Measurements from ENCODE around the gene MTNR1B.

MTNR1B gene

GRCh38 chr11:92969634-92970347 is at the start of gene MTNR1B:
Gene MTNR1B, plus strand, starts transcription at chr11:92969651. Its CDS starts 75 bp downstream, at chr11:92969726.
- in situ Hi-C loops (cut with MboI; ENCODE audit: low pct_unique_long_range_greater_than_20kb, low sequenced_read_pairs, unreplicated experiment) = loop anchor here (25.0 kb wide), 1 partner anchor 93 kb away; no protein-coding TSS in a partner anchor
- no peak for DNase-seq (ENCODE audit: low spot score)
- TF ChIP-seq CTCF (IDR thresholded peaks at IDR 0.05; ENCODE audit: extremely low read depth, insufficient read depth, missing control alignments) = no peak

GRCh38 chr11:92920331-92920730 is 49.1 kb upstream of the MTNR1B start:
- no peak for TF ChIP-seq CTCF (IDR thresholded peaks at IDR 0.05; ENCODE audit: extremely low read depth, insufficient read depth, missing control alignments)
- no peak for DNase-seq (ENCODE audit: low spot score)
- in situ Hi-C loops (cut with MboI; ENCODE audit: low pct_unique_long_range_greater_than_20kb, low sequenced_read_pairs, unreplicated experiment) = no loop called here

GRCh38 chr11:92922731-92923130 is 46.7 kb upstream of the MTNR1B start:
- DNase-seq (ENCODE audit: low spot score) = no peak
- no peak for TF ChIP-seq CTCF (IDR thresholded peaks at IDR 0.05; ENCODE audit: extremely low read depth, insufficient read depth, missing control alignments)
- in situ Hi-C loops (cut with MboI; ENCODE audit: low pct_unique_long_range_greater_than_20kb, low sequenced_read_pairs, unreplicated experiment) = no loop called here

- in situ Hi-C loops (cut with MboI; ENCODE audit: low pct_unique_long_range_greater_than_20kb, low sequenced_read_pairs, unreplicated experiment) = loop anchor here (25.0 kb wide), 1 partner anchor 283 kb away; no protein-coding TSS in a partner anchor
- TF ChIP-seq CTCF (IDR thresholded peaks at IDR 0.05; ENCODE audit: extremely low read depth, insufficient read depth, missing control alignments) = no peak
- DNase-seq (ENCODE audit: low spot score) = no peak
Observed at GRCh38 chr11:92929246-92929645, 40.2 kb upstream of the MTNR1B start.

- TF ChIP-seq CTCF (IDR thresholded peaks at IDR 0.05; ENCODE audit: extremely low read depth, insufficient read depth, missing control alignments) = no peak
- in situ Hi-C loops (cut with MboI; ENCODE audit: low pct_unique_long_range_greater_than_20kb, low sequenced_read_pairs, unreplicated experiment) = loop anchor here (25.0 kb wide), 1 partner anchor 283 kb away; no protein-coding TSS in a partner anchor
- DNase-seq (ENCODE audit: low spot score) = no peak
Observed at GRCh38 chr11:92929653-92930052, 39.8 kb upstream of the MTNR1B start.

- no peak for DNase-seq (ENCODE audit: low spot score)
- in situ Hi-C loops (cut with MboI; ENCODE audit: low pct_unique_long_range_greater_than_20kb, low sequenced_read_pairs, unreplicated experiment) = loop anchor here (25.0 kb wide), 1 partner anchor 280 kb away; no protein-coding TSS in a partner anchor
- TF ChIP-seq CTCF (IDR thresholded peaks at IDR 0.05; ENCODE audit: extremely low read depth, insufficient read depth, missing control alignments) = no peak
Observed at GRCh38 chr11:92931746-92932422, 37.6 kb upstream of the MTNR1B start.

Measured in GM13977 (cell line).